B cell (primary cell): ENCODE data around the gene RIPOR1. TPM values are rescaled to one million over a fixed set of nuclear protein-coding genes. Genes with fewer than 3 reads are reported as not detected.
A peak's percentile ranks its signal among the peaks of the same experiment; 100 is the strongest.

ENCODE experiments used
- ATAC-seq: fragments of 200-7000 bp; cut with Tn5 transposase; one replicate; pipeline ENCODE4 v1.10.0; 2021; ENCODE audit warnings: low read depth, mild to moderate bottlenecking, moderate number of reproducible peaks, moderate library complexity
- CTCF ChIA-PET: fragments of 350-600 bp; sonication (Branson Sonifier 250); formaldehyde crosslinking; loops from one replicate; lab custom pipeline; 2021; ENCODE audit warnings: antibody characterized with exemption, inconsistent platforms; lab: Charles Lee
- POLR2A ChIA-PET: fragments of 350-600 bp; sonication (Branson Sonifier 250); formaldehyde crosslinking; loops from one replicate; lab custom pipeline; 2021; ENCODE audit warnings: antibody characterized with exemption; lab: Charles Lee
- DNase-seq: peaks from one replicate; pipeline ENCODE4 v3.0.0; 2013
- H2AFZ ChIP-seq: 2 replicates; pipeline ENCODE4 v1.6.1; 2012; ENCODE audit warnings: mild to moderate bottlenecking, low read depth, low read length; ENCODE audit not compliant: insufficient read depth, poor library complexity, severe bottlenecking
- H3K27ac ChIP-seq, 2 donors: 1 replicate in 1 of 2; 2 replicates in 1 of 2; pipeline ENCODE4 v1.5.1; 2012 to 2013; ENCODE audit warnings: low read length in 2 of 2, mild to moderate bottlenecking in 2 of 2, moderate library complexity in 1 of 2
- H3K27me3 ChIP-seq, 4 experiments: fragments of 200-600 bp in 1 of 4; sonication (generic) in 1 of 4; replicated peaks in 1 of 4; 1 replicate in 2 of 4; 2 replicates in 2 of 4; pipeline versions ENCODE4 v1.6.1 to v1.7.0; 2013 to 2016; ENCODE audit warnings: low read length in 3 of 4, mild to moderate bottlenecking in 2 of 4, mixed read lengths in 1 of 4, moderate library complexity in 1 of 4; ENCODE audit not compliant: insufficient read depth in 4 of 4, control insufficient read depth in 3 of 4; ENCODE audit errors: control extremely low read depth in 1 of 4
- H3K36me3 ChIP-seq, 2 experiments: replicated peaks in 1 of 2; 1 replicate in 1 of 2; 2 replicates in 1 of 2; pipeline versions ENCODE4 v1.6.1 to v1.7.1; 2013; ENCODE audit warnings: low read length in 1 of 2; ENCODE audit not compliant: insufficient read depth in 2 of 2, control insufficient read depth in 1 of 2; ENCODE audit errors: control extremely low read depth in 1 of 2, extremely low read depth in 1 of 2
- H3K4me1 ChIP-seq, 2 donors: fragments of 200-600 bp in 1 of 2; sonication (generic) in 1 of 2; 1 replicate in 1 of 2; 2 replicates in 1 of 2; pipeline versions ENCODE4 v1.5.1 to v1.6.1; 2013 to 2017; ENCODE audit warnings: low read length in 2 of 2; ENCODE audit not compliant: control insufficient read depth in 2 of 2, insufficient read depth in 2 of 2
- H3K4me2 ChIP-seq: replicated peaks from 2 replicates; pipeline ENCODE3; 2012; ENCODE audit warnings: mild to moderate bottlenecking, low read depth, low read length; ENCODE audit not compliant: poor library complexity, severe bottlenecking
- H3K4me3 ChIP-seq, 5 experiments: fragments of 200-600 bp in 1 of 5; sonication (generic) in 1 of 5; 1 replicate in 3 of 5; 2 replicates in 2 of 5; pipeline versions ENCODE4 v1.5.1 to v1.7.0; 2011 to 2016; ENCODE audit warnings: low read length in 4 of 5, mild to moderate bottlenecking in 4 of 5, low read depth in 2 of 5, control low read depth in 1 of 5, moderate library complexity in 1 of 5; ENCODE audit not compliant: insufficient read depth in 1 of 5; ENCODE audit errors: control extremely low read depth in 1 of 5, extremely low read depth in 1 of 5
- H3K79me2 ChIP-seq: fragments of 200-600 bp; sonication (generic); one replicate; pipeline ENCODE4 v1.6.0; 2016; ENCODE audit warnings: low read length; ENCODE audit not compliant: control insufficient read depth, insufficient read depth
- H3K9ac ChIP-seq: fragments of 200-600 bp; sonication (generic); 2 replicates; pipeline ENCODE4 v1.6.1; 2017; ENCODE audit warnings: mild to moderate bottlenecking, low read length, moderate library complexity
- H3K9me3 ChIP-seq, 3 donors: one replicate each; pipeline versions ENCODE4 v1.6.1 to v1.7.1; 2013; ENCODE audit warnings: low read length in 2 of 3; ENCODE audit not compliant: control insufficient read depth in 2 of 3, insufficient read depth in 1 of 3; ENCODE audit errors: control extremely low read depth in 1 of 3
- H4K20me1 ChIP-seq: 2 replicates; pipeline ENCODE4 v1.6.0; 2012; ENCODE audit warnings: mild to moderate bottlenecking, low read length; ENCODE audit not compliant: insufficient read depth, control insufficient read depth, poor library complexity, severe bottlenecking
- H3K27ac Mint-ChIP-seq: one replicate; pipeline ENCODE4 v1.8.0; 2021; ENCODE audit warnings: mixed read lengths
- H3K27me3 Mint-ChIP-seq: one replicate; pipeline ENCODE4 v1.8.0; 2021; ENCODE audit warnings: mixed read lengths
- H3K4me1 Mint-ChIP-seq: one replicate; pipeline ENCODE4 v1.8.0; 2021; ENCODE audit warnings: mixed read lengths
- H3K4me3 Mint-ChIP-seq: one replicate; pipeline ENCODE4 v1.8.0; 2021; ENCODE audit warnings: mixed read lengths
- H3K9me3 Mint-ChIP-seq: one replicate; pipeline ENCODE4 v1.8.0; 2022; ENCODE audit warnings: mixed read lengths; ENCODE audit not compliant: insufficient read depth
- CTCF ChIP-seq: fragments of 200-600 bp; IDR thresholded peaks from one replicate; pipeline ENCODE4 v1.8.0; 2022; ENCODE audit warnings: antibody characterized with exemption, mild to moderate bottlenecking
- EZH2 ChIP-seq: IDR thresholded peaks from 2 replicates; pipeline ENCODE4 v1.6.1; 2012; ENCODE audit warnings: borderline replicate concordance, low read depth, mild to moderate bottlenecking, moderate library complexity, low read length; ENCODE audit not compliant: insufficient read depth, poor library complexity, severe bottlenecking
- WGBS: methylation state at CpG from one replicate; pipeline ENCODE4 v1.1.5; 2013; ENCODE audit warnings: missing lambda C conversion rate; ENCODE audit not compliant: insufficient coverage; 5-methylcytosine and 5-hydroxymethylcytosine counted together
- intact Hi-C: fragments of 100-400 bp; cut with micrococcal nuclease; formaldehyde crosslinking; loops from one replicate; pipeline ENCODE4 v1.10.0; 2022
- polyA plus RNA-seq: library from polyadenylated mRNA; depleted of rRNA; stranded (reverse); fragments of >200 nt; gene quantifications from 2 replicates; pipeline ENCODE4 v1.2.3, GENCODE V29; 2012
- total RNA-seq, 2 donors: library from RNA; stranded (reverse); fragments of 120-200 nt in 1 of 2; gene quantifications; 1 replicate in 1 of 2; 2 replicates in 1 of 2; pipeline versions ENCODE4 v1.2.3 to v1.2.4, GENCODE V29; 2013 to 2022

RIPOR1 gene
- total and polyA plus RNA-seq, 2 donors (not counting 1 experiment from before 2014, with no cell fraction given), result 124 to 363 TPM

- peaks cover 71% of the 10 kb centered on the region for H3K4me1 Mint-ChIP-seq
- DNase-seq, result no peak
- peak overlapping the region; percentile 82 for H3K27ac Mint-ChIP-seq
- peaks cover 0 to 2% (median 0%) of the 10 kb centered on the region in 3 donors for H3K9me3 ChIP-seq
- H3K27me3 Mint-ChIP-seq, result no peaks in the 10 kb centered on the region
- peak overlapping the region; percentile 74 for H3K4me2 ChIP-seq
- intact Hi-C loops, result loop anchor here (5.0 kb wide), 1 partner anchor 447 kb away; the partner anchor contains the start of gene PSMB10
- H3K27ac ChIP-seq, result peak overlapping the region; percentile 70 to 89
- no peak for ATAC-seq
- H3K4me3 Mint-ChIP-seq, result peak overlapping the region; percentile 51
- H3K9me3 Mint-ChIP-seq, result no peaks in the 10 kb centered on the region
- H3K9ac ChIP-seq, result no peak overlapping the region
- H2AFZ ChIP-seq, result no peak overlapping the region
- CTCF ChIA-PET, result interaction anchor here (1.5 to 23.6 kb wide), 7 partner anchors 9 to 154 kb away, joined by 4 to 817 read pairs (median 25); partner anchors contain the start of genes AGRP, ATP6V0D1 and CARMIL2
- H3K79me2 ChIP-seq, result peaks cover 38% of the 10 kb centered on the region
- no peak overlapping the region for H3K4me3 ChIP-seq
- no peaks in the 10 kb centered on the region for H4K20me1 ChIP-seq
- 50% methylated on average over 2 of the region's 8 CpGs for WGBS
- POLR2A ChIA-PET, result interaction anchor here (0.6 to 2.6 kb wide), 5 partner anchors 24 to 35 kb away, joined by 3 to 12 read pairs (median 6); no protein-coding TSS in a partner anchor
- TF ChIP-seq EZH2, result no peak
- TF ChIP-seq CTCF, result no peak
- H3K27me3 ChIP-seq, result no peaks in the 10 kb centered on the region
- peaks cover 73 to 84% of the 10 kb centered on the region in 2 donors for H3K4me1 ChIP-seq
- peaks cover 0 to 3% of the 10 kb centered on the region in 2 experiments for H3K36me3 ChIP-seq
Measured at GRCh38 chr16:67490335-67491096, 38.1 kb upstream of the RIPOR1 start.

- peak overlapping the region; percentile 70 for H3K27ac Mint-ChIP-seq
- no peaks in the 10 kb centered on the region for H3K27me3 Mint-ChIP-seq
- TF ChIP-seq CTCF (no peak), EZH2 (no peak)
- no peaks in the 10 kb centered on the region for H4K20me1 ChIP-seq
- no peak overlapping the region for H3K9ac ChIP-seq
- H3K9me3 ChIP-seq, result no peaks in the 10 kb centered on the region
- CTCF ChIA-PET, result interaction anchor here (0.6 to 23.6 kb wide), 4 partner anchors 17 to 88 kb away, joined by 3 to 817 read pairs (median 66); partner anchors contain the start of genes AGRP and ATP6V0D1
- ATAC-seq (no peak), DNase-seq (no peak)
- POLR2A ChIA-PET, result no interaction called here
- no peak overlapping the region for H3K27ac ChIP-seq
- H3K27me3 ChIP-seq, result no peaks in the 10 kb centered on the region
- peaks cover 27% of the 10 kb centered on the region for H3K79me2 ChIP-seq
- no peaks in the 10 kb centered on the region for H3K9me3 Mint-ChIP-seq
- no peak overlapping the region for H3K4me2 ChIP-seq
- H2AFZ ChIP-seq, result no peak overlapping the region
- H3K4me3 Mint-ChIP-seq, result no peak overlapping the region
- intact Hi-C loops, result no loop called here
- peaks cover 13 to 17% of the 10 kb centered on the region in 2 donors for H3K4me1 ChIP-seq
- H3K4me1 Mint-ChIP-seq, result peaks cover 29% of the 10 kb centered on the region
- no peak overlapping the region for H3K4me3 ChIP-seq
- WGBS, result 96% methylated on average over 4 of the region's 4 CpGs
- peaks cover 3 to 16% of the 10 kb centered on the region in 2 experiments for H3K36me3 ChIP-seq
Measured at GRCh38 chr16:67499106-67499505, 29.5 kb upstream of the RIPOR1 start.
